ENCODE data around the gene EPB41.

- TF ChIP-seq EZH2phosphoT487 (IDR thresholded peaks at IDR 0.05; ENCODE audit: insufficient read depth, low read depth) = no peak
- no peak for TF ChIP-seq EZH2 (IDR thresholded peaks at IDR 0.05; ENCODE audit: insufficient read depth, poor library complexity, severe bottlenecking)
These were observed 166.8 kb downstream of the EPB41 start for GRCh38 chr1:29081201-29081600.

Data from GM23248 (cell line).